ENCODE data around the gene SIKE1. TPM values are rescaled to one million over a fixed set of nuclear protein-coding genes. Genes with fewer than 3 reads are reported as not detected.
A peak's percentile ranks its signal among the peaks of the same experiment; 100 is the strongest.
"Not testable (repeated sequence)": the region's sequence is repeated elsewhere in the genome, so short reads cannot be mapped to it uniquely, and the experiment has no call there.

The SIKE1 gene
- total and polyA plus RNA-seq, 12 donors, result 20.8 to 38.2 (median 31.3) TPM

- Histone ChIP-seq H3K4me1 (peaks cover 0 to 22% (median 13%) of the 10 kb centered on the region in 9 donors), H3K27me3 (peaks cover 0 to 11% (median 6%) of the 10 kb centered on the region in 7 donors), H3K27ac (no peak overlapping the region), H3K4me3 (no peak overlapping the region), H3K36me3 (peaks cover 0 to 18% (median 0%) of the 10 kb centered on the region in 9 donors), H3K9me3 (peaks cover 0 to 16% (median 0%) of the 10 kb centered on the region in 11 donors)
- no peak for ATAC-seq
- TF ChIP-seq CTCF (IDR thresholded peaks at IDR 0.05), result no peak
- intact Hi-C loops (cut with DNase I), result loop anchor here in 1 of 10 donors (5.0 kb wide), 1 partner anchor 65 kb away; the partner anchor contains the start of gene NRAS
- 78 to 82% methylated on average over 5 of the region's 5 CpGs for WGBS, 2 donors
- DNase-seq, result no peak
Observed at GRCh38 chr1:114782476-114782875, 2.0 kb upstream of the SIKE1 start.

- H3K9me3 ChIP-seq, result no peaks in the 10 kb centered on the region
- DNase-seq (no peak), ATAC-seq (peak in 1 of 8 donors; percentile 25)
- peaks cover 0 to 22% (median 13%) of the 10 kb centered on the region in 9 donors for H3K4me1 ChIP-seq
- intact Hi-C loops (cut with DNase I), result loop anchor here in 2 of 10 donors (2.0 to 5.0 kb wide), 2 partner anchors 62 to 63 kb away; partner anchors contain the start of gene NRAS (in 2 of the 2)
- peak overlapping the region; percentile 30 to 92 (median 88) for H3K27ac ChIP-seq
- TF ChIP-seq CTCF (IDR thresholded peaks at IDR 0.05), result no peak
- peaks cover 0 to 2% (median 0%) of the 10 kb centered on the region in 7 donors for H3K27me3 ChIP-seq
- H3K4me3 ChIP-seq, result peak overlapping the region; percentile 68 to 95 (median 78)
- H3K36me3 ChIP-seq, result peaks cover 0 to 45% (median 12%) of the 10 kb centered on the region in 9 donors
Observed at GRCh38 chr1:114779722-114780121, 763 bp downstream of the SIKE1 start.

GRCh38 chr1:114776726-114777125, 3.8 kb downstream of the SIKE1 start:
- WGBS, 2 donors, result 96 to 99% methylated on average over 3 of the region's 4 CpGs
- H3K27ac ChIP-seq; H3K27me3 ChIP-seq; ATAC-seq; H3K4me3 ChIP-seq; intact Hi-C loops (cut with DNase I); DNase-seq; H3K9me3 ChIP-seq: not testable (repeated sequence)
- peaks cover 0 to 22% (median 13%) of the 10 kb centered on the region in 9 donors for H3K4me1 ChIP-seq
- peaks cover 0 to 75% (median 18%) of the 10 kb centered on the region in 9 donors for H3K36me3 ChIP-seq

GRCh38 chr1:114771992-114772391, 8.5 kb downstream of the SIKE1 start:
- Histone ChIP-seq H3K4me3 (no peak overlapping the region), H3K27ac (no peak overlapping the region), H3K4me1 (no peaks in the 10 kb centered on the region), H3K9me3 (no peaks in the 10 kb centered on the region), H3K27me3 (no peaks in the 10 kb centered on the region), H3K36me3 (peaks cover 0 to 90% (median 22%) of the 10 kb centered on the region in 9 donors)
- intact Hi-C loops (cut with DNase I), result no loop called here
- no peak for TF ChIP-seq CTCF (IDR thresholded peaks at IDR 0.05)
- no peak for DNase-seq
- ATAC-seq, result no peak
- 96 to 98% methylated on average over 1 of the region's 1 CpG for WGBS, 2 donors

- ATAC-seq (no peak), DNase-seq (no peak)
- WGBS, 2 donors, result 97 to 100% methylated on average over 1 of the region's 1 CpG
- no peak for TF ChIP-seq CTCF (IDR thresholded peaks at IDR 0.05)
- H3K4me3 ChIP-seq, result no peak overlapping the region
- peaks cover 0 to 84% (median 21%) of the 10 kb centered on the region in 9 donors for H3K36me3 ChIP-seq
- H3K27me3 ChIP-seq, result no peaks in the 10 kb centered on the region
- intact Hi-C loops (cut with DNase I), result no loop called here
- no peak overlapping the region for H3K27ac ChIP-seq
- no peaks in the 10 kb centered on the region for H3K9me3 ChIP-seq
- H3K4me1 ChIP-seq, result no peaks in the 10 kb centered on the region
Observed at GRCh38 chr1:114770989-114771388, 9.5 kb downstream of the SIKE1 start.

Measured in heart right ventricle (tissue), 16 donors.